Measurements from ENCODE around the gene RDH13.
A peak's percentile ranks its signal among the peaks of the same experiment; 100 is the strongest.

The RDH13 gene

DNA sequence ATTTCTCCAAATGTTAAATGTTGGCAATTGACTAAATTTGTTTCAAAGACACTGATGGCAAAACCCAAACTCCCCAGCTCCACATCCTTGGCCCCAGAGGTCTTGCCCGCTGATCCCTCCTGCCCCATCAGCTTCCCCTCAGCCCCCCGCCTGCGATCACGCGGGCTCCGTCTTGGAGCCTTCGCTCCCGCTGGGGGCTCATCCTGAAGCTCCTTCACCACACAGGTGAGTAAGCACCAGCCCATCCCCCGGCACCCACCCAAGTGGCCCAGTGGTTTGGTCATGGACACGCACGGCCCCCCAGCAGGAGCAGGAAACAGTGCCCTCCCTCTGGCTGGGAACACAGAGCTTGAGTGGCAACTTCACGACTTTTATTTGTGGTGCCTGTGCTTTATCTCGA lies 27.6 kb upstream of the RDH13 start:
- H3F3A ChIP-seq (ENCODE audit: low read depth), result no peaks in the 10 kb centered on the region
- H3K9me3 ChIP-seq (ENCODE audit: insufficient read depth, low read depth, low read length), result no peaks in the 10 kb centered on the region
- no peak overlapping the region for H2AFZ ChIP-seq (ENCODE audit: low read length)
- H3K9me2 ChIP-seq (replicated peaks; ENCODE audit: low read depth, low read length), result no peaks in the 10 kb centered on the region
- no peak for TF ChIP-seq EZH2phosphoT487 (IDR thresholded peaks at IDR 0.05; ENCODE audit: borderline replicate concordance)
- TF ChIP-seq, protein P1, sequence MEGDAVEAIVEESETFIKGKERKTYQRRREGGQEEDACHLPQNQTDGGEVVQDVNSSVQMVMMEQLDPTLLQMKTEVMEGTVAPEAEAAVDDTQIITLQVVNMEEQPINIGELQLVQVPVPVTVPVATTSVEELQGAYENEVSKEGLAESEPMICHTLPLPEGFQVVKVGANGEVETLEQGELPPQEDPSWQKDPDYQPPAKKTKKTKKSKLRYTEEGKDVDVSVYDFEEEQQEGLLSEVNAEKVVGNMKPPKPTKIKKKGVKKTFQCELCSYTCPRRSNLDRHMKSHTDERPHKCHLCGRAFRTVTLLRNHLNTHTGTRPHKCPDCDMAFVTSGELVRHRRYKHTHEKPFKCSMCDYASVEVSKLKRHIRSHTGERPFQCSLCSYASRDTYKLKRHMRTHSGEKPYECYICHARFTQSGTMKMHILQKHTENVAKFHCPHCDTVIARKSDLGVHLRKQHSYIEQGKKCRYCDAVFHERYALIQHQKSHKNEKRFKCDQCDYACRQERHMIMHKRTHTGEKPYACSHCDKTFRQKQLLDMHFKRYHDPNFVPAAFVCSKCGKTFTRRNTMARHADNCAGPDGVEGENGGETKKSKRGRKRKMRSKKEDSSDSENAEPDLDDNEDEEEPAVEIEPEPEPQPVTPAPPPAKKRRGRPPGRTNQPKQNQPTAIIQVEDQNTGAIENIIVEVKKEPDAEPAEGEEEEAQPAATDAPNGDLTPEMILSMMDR (conservative IDR thresholded peaks at IDR 0.05; ENCODE audit: low read length), result no peak
- H3K4me3 ChIP-seq (ENCODE audit: low read length, poor library complexity, severe bottlenecking), result no peak overlapping the region
- no peak overlapping the region for H3K9ac ChIP-seq (ENCODE audit: low read depth, low read length, poor library complexity, severe bottlenecking)
- H3K4me2 ChIP-seq (ENCODE audit: low read depth, low read length, poor library complexity, severe bottlenecking), result no peak overlapping the region
- H3K27me3 ChIP-seq (ENCODE audit: insufficient read depth, low read length, poor library complexity, severe bottlenecking), result no peaks in the 10 kb centered on the region
- no peaks in the 10 kb centered on the region for H3K79me2 ChIP-seq (ENCODE audit: insufficient read depth, low read length)
- H4K20me1 ChIP-seq (ENCODE audit: insufficient read depth, low read length, poor library complexity, severe bottlenecking), result no peaks in the 10 kb centered on the region
- peaks cover 22% of the 10 kb centered on the region; the same call in 1 of the 2 replicates for H3K36me3 ChIP-seq (ENCODE audit: insufficient read depth, low read length)
- no peaks in the 10 kb centered on the region for H3K4me1 ChIP-seq (ENCODE audit: insufficient read depth, low read length, poor library complexity, severe bottlenecking)

DNA sequence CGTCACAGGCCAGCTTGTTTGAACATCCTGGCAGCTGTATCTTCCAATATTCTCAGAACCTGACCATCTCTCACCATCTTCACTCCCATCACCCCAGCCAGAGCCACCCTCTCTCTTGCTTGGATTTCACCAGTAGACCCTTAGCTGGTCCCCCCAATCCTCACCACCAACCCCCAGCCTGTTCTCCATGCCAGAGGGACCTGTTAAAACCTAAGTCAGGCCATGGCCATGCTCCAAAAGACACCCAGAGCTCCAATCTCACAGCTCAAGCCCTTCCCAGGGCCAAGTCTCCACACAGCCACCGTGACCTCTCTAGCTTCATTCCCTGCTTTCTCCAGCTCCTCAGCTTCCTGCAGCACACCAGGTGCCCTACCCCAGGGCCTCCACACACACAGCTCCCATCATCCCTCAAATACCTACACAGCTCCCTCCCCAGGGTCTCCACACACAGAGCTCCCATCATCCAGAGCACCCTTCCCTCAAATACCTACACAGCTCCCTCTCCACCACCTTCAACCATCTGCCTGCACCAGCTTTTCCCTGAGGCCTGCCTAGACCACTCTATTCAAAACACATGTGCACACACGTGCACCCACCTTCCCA lies 26.5 kb upstream of the RDH13 start:
- no peak overlapping the region for H2AFZ ChIP-seq (ENCODE audit: low read length)
- H3K9ac ChIP-seq (ENCODE audit: low read depth, low read length, poor library complexity, severe bottlenecking), result no peak overlapping the region
- no peak for TF ChIP-seq EZH2phosphoT487 (IDR thresholded peaks at IDR 0.05; ENCODE audit: borderline replicate concordance)
- TF ChIP-seq, protein P1 (conservative IDR thresholded peaks at IDR 0.05; ENCODE audit: low read length), result no peak

DNA sequence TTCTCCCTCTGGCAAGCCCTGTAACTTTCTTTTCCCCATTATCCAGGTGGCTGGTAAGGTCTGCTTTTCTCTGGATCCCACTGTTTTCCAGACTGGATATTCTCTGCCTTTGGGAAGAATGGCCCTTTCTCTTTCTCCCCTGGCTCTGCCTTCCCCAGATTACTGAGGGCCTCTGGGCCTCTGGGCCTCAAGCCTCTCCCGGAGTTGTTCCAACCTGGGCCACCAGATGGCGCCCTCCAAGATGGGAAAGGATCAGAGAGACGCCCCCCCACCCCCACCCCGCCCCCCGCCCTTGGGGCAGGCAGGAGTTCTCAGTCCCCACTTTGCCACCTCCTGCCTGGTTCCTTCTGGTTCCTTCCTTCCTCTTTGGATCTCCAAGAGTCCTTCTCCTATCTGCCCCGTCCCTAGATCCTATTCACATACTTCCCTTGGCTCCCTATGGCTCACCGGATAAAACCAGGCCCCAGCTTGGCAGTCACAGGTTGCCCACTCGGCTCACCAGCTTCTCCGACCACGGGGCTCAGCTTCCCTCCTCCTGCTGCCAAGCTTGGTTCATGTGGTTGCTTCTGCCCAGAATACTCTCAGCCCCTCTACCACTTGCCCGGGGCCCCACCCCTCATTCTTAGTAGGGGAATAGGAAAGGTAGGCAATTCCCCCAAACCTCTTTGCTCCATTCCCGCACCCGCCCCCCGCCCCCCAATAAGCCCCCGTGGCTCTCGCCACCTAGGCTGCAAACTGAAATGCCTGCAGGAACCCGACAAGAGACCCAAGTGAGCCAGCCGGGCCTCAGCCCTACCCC lies 25.8 kb upstream of the RDH13 start:
- no peaks in the 10 kb centered on the region for H4K20me1 ChIP-seq (ENCODE audit: insufficient read depth, low read length, poor library complexity, severe bottlenecking)
- no peak overlapping the region for H3K4me2 ChIP-seq (ENCODE audit: low read depth, low read length, poor library complexity, severe bottlenecking)
- H2AFZ ChIP-seq (ENCODE audit: low read length), result no peak overlapping the region
- H3K4me1 ChIP-seq (ENCODE audit: insufficient read depth, low read length, poor library complexity, severe bottlenecking), result no peaks in the 10 kb centered on the region
- no peaks in the 10 kb centered on the region for H3K9me3 ChIP-seq (ENCODE audit: insufficient read depth, low read depth, low read length)
- H3K4me3 ChIP-seq (ENCODE audit: low read length, poor library complexity, severe bottlenecking), result no peak overlapping the region
- H3K36me3 ChIP-seq (ENCODE audit: insufficient read depth, low read length), result peaks cover 17% of the 10 kb centered on the region; the same call in 1 of the 2 replicates
- no peaks in the 10 kb centered on the region for H3K9me2 ChIP-seq (replicated peaks; ENCODE audit: low read depth, low read length)
- H3K27me3 ChIP-seq (ENCODE audit: insufficient read depth, low read length, poor library complexity, severe bottlenecking), result no peaks in the 10 kb centered on the region
- no peak for TF ChIP-seq EZH2phosphoT487 (IDR thresholded peaks at IDR 0.05; ENCODE audit: borderline replicate concordance)
- TF ChIP-seq, protein P1 (conservative IDR thresholded peaks at IDR 0.05; ENCODE audit: low read length), result peak; percentile 54
- no peaks in the 10 kb centered on the region for H3F3A ChIP-seq (ENCODE audit: low read depth)
- H3K79me2 ChIP-seq (ENCODE audit: insufficient read depth, low read length), result no peaks in the 10 kb centered on the region
- peak overlapping the region; percentile 45 for H3K9ac ChIP-seq (ENCODE audit: low read depth, low read length, poor library complexity, severe bottlenecking)

More for the DNA sequence above, 26.5 kb upstream of the RDH13 start:
- no peaks in the 10 kb centered on the region for H3F3A ChIP-seq (ENCODE audit: low read depth)
- H4K20me1 ChIP-seq (ENCODE audit: insufficient read depth, low read length, poor library complexity, severe bottlenecking), result no peaks in the 10 kb centered on the region
- no peaks in the 10 kb centered on the region for H3K27me3 ChIP-seq (ENCODE audit: insufficient read depth, low read length, poor library complexity, severe bottlenecking)
- no peaks in the 10 kb centered on the region for H3K9me3 ChIP-seq (ENCODE audit: insufficient read depth, low read depth, low read length)
- H3K36me3 ChIP-seq (ENCODE audit: insufficient read depth, low read length), result peaks cover 18% of the 10 kb centered on the region; the same call in 1 of the 2 replicates
- H3K4me1 ChIP-seq (ENCODE audit: insufficient read depth, low read length, poor library complexity, severe bottlenecking), result no peaks in the 10 kb centered on the region
- H3K4me2 ChIP-seq (ENCODE audit: low read depth, low read length, poor library complexity, severe bottlenecking), result no peak overlapping the region
- no peak overlapping the region for H3K4me3 ChIP-seq (ENCODE audit: low read length, poor library complexity, severe bottlenecking)
- H3K9me2 ChIP-seq (replicated peaks; ENCODE audit: low read depth, low read length), result no peaks in the 10 kb centered on the region
- H3K79me2 ChIP-seq (ENCODE audit: insufficient read depth, low read length), result no peaks in the 10 kb centered on the region
